AML-193 (cell line): ENCODE results near the gene SLIT1.

Source experiments
- DNase-seq, 2 experiments: peaks; one replicate each; lab custom pipeline; 2025; lab: John Stamatoyannopoulos, UW

SLIT1 gene

GRCh38 chr10:97003151-97003803, 182.5 kb downstream of the SLIT1 start:
- no peak for DNase-seq

DNA sequence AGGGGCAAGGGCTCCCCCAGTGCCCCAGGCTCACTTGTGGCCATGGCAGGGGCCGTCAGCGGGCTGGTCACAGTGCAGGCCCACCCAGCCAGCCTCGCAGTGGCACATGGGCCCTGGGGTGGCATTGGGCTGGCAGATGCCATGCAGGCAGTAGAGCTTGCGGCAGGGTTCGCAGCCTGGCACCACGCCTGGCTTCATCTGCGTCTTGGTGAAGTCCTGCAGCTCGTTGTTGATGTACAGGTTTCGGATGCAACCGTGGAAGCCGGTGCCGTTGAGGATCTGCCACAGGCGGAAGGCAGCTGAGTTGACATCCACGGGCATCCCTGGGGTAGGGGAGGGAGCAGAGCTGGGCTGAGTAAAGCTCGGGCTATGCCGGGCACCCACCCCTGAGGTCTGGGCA, 183.1 kb downstream of the SLIT1 start:
- no peak for DNase-seq

DNA sequence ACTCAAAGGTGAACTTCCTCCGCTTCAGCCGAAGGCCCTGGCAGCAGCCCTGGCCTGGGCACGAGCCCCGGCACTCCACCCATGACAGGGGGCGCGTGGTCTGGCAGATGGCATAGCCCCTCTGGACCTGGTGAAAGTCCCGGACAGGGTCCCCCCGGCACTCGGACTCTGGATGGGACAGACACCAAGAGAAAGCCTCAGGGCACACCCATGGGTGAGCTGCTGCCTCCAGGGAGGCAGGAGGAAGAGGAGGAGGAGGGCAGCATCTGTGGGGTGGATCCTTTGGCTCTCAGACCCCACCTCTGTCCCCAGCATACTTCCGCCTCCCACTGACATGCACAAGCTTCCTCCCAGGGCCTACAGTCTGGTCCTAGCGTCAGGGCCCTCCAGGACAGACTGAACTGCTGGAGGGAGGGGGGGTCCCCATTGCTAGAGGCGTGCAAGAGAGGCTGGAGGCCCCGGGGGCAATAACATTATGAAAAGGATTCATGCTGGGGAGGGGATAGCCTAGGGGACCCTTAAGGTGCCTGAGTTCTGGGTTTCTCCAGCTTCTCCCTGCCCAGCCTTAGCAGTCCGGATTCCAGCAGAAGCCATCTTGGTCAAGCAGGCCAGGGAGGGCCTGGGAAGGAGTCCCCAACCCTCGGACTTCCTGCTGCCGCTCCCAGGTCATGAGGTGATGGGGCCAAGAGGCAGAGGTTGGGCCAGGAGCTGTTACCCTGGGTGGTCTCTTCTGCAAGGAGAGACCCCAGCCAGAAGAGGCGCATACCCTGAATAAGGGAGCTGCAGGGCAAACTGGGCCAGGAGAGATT, 184.4 kb downstream of the SLIT1 start:
- DNase-seq: no peak

DNA sequence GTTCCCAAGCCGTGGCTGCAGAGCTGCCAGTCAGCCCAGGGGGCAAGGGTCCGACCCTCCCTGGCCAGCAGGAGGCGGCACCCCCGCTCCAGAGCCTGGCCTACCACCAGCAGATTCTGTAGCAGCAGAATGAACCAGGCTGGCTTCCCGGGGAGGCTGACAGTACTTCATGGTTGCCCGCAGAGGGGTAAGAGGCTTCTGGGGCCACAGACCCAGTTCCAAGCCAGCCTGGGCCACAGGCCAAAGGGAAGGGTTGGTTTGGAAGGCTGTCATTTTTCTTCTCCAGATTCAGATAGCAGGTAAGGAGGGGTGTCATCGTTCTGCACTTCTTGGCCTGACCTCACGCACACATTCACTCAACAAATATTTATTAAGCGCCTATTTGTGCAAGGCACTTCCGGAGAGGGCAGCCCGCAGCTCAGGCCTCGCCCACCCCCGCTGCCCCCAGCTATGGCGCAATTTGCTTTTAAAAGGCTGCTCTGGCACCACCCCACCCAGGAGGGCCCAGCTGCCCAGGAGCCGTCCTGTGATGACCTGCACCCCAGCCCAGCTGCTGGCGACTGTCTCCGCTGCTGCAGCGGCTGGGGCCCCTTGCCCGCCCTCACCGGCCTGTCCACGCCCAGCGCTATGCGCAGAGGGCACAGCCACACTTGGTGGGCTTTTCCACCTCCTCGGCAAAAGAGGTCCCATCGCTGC, 185.1 kb downstream of the SLIT1 start:
- no peak for DNase-seq

DNA sequence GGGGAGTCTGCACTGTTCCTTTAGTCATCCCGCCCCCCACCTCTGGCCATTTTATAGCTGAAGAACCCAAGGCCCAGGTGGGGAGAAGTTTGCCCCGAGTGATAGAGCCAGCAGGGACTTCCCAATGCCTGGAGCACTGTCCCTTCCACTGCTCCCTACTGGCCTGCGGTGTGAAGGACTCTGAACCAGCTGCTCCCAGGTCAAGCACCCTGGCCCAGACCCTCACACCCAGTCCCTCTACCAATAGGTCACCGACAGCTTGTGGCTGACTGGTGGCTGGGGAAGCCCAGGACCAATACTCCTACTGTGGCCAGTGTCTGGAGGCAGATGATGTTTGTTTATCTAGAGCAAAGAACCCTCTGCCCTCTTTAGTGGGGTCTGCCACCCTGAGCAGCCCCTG, 185.8 kb downstream of the SLIT1 start:
- no peak for DNase-seq

- no peak for DNase-seq
Measured at GRCh38 chr10:96999337-96999736, 186.4 kb downstream of the SLIT1 start.

DNA sequence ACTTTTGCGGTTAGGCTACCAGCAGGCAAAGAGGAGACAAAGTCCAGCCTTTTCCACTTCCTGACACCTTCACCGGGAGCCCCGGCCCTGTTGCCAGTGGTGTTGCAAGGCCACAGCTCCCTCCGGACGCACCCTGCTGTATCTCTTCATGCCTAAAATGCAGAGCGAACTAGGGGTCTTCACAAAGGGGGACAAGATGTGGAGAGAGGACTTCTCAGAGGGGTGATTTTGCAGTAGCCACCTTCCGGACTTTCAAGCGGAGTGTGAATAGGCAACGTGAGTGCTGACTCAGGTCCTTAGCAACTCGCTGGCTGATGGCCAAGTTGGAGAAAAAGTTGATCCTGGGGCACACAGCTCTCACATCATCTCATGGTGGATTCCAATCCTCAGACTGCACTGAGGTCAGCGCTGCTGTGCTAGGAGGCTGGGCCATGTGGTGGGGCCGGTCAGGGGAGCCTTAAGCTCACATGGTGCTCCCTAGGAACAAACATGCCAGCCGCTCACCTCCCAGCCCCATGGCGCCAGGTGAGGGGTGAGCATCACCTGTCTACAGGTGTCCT, 187.3 kb downstream of the SLIT1 start:
- DNase-seq: no peak

GRCh38 chr10:96996275-96996965, 189.3 kb downstream of the SLIT1 start:
- no peak for DNase-seq

GRCh38 chr10:96995851-96996250, 189.9 kb downstream of the SLIT1 start:
- DNase-seq: no peak

GRCh38 chr10:96992721-96993120, 193.0 kb downstream of the SLIT1 start:
- DNase-seq: no peak

DNA sequence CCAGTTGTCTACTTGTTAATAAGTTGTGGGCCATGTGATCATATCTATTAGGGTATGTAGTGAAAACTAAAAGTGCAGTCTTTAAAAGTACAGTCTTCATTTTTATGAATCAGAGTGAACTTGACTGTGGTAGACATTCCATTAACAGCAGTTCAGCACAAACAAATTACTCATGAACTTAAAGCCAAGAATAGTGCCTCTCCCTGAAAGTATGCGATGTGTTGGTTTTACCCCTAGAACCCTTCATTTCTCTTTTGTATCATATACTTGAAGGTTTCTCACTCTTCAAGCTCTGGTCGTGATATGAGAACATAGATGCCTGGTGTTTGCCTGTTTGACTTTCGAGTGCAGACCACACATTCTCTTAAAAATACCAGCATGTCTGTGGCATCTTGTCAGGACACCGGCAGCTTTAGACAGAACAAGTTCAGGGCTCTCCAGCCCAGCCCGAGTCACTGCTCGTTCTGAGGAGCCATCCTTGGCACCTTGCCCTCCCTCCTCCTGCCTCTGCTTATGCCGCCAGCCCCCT, 194.4 kb downstream of the SLIT1 start:
- no peak for DNase-seq

GRCh38 chr10:96988426-96988825, 197.3 kb downstream of the SLIT1 start:
- no peak for DNase-seq

GRCh38 chr10:96987842-96988175, 197.9 kb downstream of the SLIT1 start:
- no peak for DNase-seq

DNA sequence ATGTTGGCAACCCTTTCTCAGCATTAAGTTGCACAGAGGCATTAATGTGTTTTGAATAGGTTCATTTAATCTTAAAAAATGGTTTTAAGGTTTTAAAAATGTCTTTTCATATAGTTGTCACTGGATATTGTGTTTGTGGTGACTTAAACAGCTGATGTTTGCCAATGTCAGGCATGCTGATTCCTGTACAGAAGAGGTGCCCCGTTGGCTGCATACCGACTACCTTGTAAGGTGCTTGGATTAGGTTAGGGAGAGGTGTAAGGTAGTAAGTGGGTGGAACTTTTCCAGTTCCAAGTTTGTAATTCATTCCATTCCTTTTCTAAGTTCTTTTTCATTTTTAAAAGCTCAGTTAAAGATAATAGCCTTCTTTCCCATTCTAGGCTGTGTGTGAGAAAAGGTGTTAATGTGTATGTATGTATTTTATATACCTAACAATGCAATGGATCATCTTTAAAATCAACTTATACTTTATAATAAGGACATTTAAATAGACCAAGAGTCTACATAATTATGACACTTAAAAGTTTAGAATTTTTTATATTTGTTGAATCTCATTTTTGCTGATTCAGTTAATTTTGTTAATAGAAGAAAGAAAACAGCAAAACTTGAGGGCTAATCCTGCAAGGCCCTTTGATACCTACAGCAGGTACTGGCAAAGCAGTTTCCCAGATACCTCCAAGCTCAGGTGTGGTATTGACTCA, 198.5 kb downstream of the SLIT1 start:
- DNase-seq: no peak

- DNase-seq: no peak
Measured at GRCh38 chr10:96986200-96986856, 199.4 kb downstream of the SLIT1 start.

- DNase-seq: no peak
Measured at GRCh38 chr10:96984541-96985131, 201.1 kb downstream of the SLIT1 start.

DNA sequence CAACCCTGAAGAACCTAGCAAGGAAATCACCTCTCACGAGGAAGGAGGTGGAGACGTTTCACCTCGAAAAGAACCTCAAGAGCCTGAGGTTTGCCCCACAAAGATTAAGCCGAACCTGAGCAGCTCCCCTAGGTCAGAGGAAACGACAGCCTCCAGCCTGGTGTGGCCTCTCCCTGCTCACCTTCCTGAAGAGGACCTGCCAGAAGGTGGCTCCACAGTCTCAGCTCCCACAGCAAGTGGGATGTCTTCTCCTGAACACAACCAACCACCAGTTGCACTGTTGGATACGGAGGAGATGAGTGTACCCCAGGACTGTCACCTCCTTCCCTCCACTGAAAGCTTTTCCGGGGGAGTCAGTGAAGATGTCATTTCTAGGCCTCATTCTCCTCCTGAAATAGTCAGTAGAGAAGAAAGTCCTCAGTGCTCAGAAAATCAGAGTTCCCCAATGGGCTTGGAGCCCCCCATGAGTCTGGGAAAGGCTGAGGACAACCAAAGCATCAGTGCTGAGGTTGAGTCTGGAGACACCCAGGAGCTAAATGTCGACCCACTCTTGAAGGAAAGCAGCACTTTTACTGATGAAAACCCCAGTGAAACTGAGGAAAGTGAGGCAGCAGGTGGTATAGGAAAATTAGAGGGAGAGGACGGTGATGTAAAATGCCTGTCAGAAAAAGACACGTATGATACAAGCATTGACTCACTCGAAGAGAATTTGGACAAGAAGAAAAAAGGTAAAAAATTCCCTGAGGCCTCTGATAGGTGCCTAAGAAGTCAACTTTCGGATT, 203.4 kb downstream of the SLIT1 start:
- no peak for DNase-seq

GRCh38 chr10:96978621-96979154, 207.1 kb downstream of the SLIT1 start:
- no peak for DNase-seq

GRCh38 chr10:96975136-96975535, 210.6 kb downstream of the SLIT1 start:
- DNase-seq: no peak
